ENCODE results near the gene CTU2. TPM values are rescaled to one million over a fixed set of nuclear protein-coding genes. Genes with fewer than 3 reads are reported as not detected.

CTU2 gene
- polyA plus RNA-seq, 1 donor from 2014 or later: 12.1 TPM

- no peaks in the 10 kb centered on the region for H3K27me3 Mint-ChIP-seq
- no peak overlapping the region for H3K4me3 Mint-ChIP-seq
- peaks cover 2% of the 10 kb centered on the region for H3K36me3 Mint-ChIP-seq
- H3K27ac Mint-ChIP-seq: no peak overlapping the region
- peaks cover 0 to 3% (median 0%) of the 10 kb centered on the region in 3 donors for H3K4me1 Mint-ChIP-seq
- H3K9me3 Mint-ChIP-seq: no peaks in the 10 kb centered on the region
These were observed 27.5 kb downstream of the CTU2 start for GRCh38 chr16:88733630-88734360.

DNA sequence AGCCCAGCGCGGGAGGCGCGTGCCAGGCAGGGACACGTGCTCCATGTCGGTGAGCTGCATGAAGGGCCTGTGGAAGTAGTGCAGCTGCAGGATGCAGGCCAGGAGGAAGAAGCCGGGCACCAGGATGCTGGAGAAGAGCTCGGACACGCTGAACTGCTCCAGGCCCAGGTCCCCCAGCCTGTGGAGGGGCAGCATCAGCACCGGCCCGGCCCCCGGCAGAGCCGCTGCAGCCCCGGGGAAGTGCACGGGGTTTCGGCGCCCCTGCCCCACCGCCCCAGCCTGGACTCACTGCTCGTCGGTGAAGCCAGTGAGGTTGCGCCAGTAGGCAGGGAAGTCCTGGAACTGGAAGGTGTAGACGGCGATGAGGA lies 28.0 kb downstream of the CTU2 start:
- peaks cover 2% of the 10 kb centered on the region for H3K36me3 Mint-ChIP-seq

DNA sequence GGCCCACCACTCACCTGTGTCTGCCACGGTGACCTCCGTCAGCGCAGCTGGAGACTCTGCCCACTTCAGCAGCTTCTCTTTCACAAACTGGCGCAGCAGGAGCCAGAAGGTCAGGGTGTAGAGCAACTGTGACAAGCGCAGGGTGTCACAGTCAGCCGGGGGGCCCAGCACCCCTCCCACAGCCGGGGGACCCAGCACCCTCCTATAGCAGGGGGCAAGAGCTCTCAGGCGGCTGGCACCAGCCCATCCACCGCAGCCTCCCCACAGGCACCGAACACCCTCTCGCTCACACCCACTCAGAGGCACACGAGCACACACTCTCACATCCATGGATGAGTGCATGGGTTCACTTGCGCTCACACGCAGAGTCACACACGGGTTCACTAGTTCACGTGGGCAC lies 28.8 kb downstream of the CTU2 start:
- no peaks in the 10 kb centered on the region for H3K9me3 Mint-ChIP-seq
- H3K4me3 Mint-ChIP-seq: no peak overlapping the region
- peaks cover 2% of the 10 kb centered on the region for H3K36me3 Mint-ChIP-seq
- H3K27ac Mint-ChIP-seq: peak overlapping the region in 1 of 3 donors; percentile 42
- peaks cover 0 to 3% (median 0%) of the 10 kb centered on the region in 3 donors for H3K4me1 Mint-ChIP-seq
- H3K27me3 Mint-ChIP-seq: no peaks in the 10 kb centered on the region

More for the DNA sequence above, 28.0 kb downstream of the CTU2 start:
- Mint-ChIP-seq H3K4me1 (peaks cover 0 to 3% (median 0%) of the 10 kb centered on the region in 3 donors), H3K27me3 (no peaks in the 10 kb centered on the region), H3K27ac (no peak overlapping the region), H3K4me3 (no peak overlapping the region), H3K9me3 (no peaks in the 10 kb centered on the region)

- Mint-ChIP-seq H3K4me1 (peaks cover 0 to 3% (median 0%) of the 10 kb centered on the region in 3 donors), H3K9me3 (no peaks in the 10 kb centered on the region), H3K27me3 (no peaks in the 10 kb centered on the region), H3K27ac (peak overlapping the region in 1 of 3 donors; percentile 42), H3K4me3 (no peak overlapping the region), H3K36me3 (peaks cover 2% of the 10 kb centered on the region)
These were observed 29.3 kb downstream of the CTU2 start for GRCh38 chr16:88735616-88736015.

- no peaks in the 10 kb centered on the region for H3K9me3 Mint-ChIP-seq
- H3K36me3 Mint-ChIP-seq: peaks cover 2% of the 10 kb centered on the region
- no peak overlapping the region for H3K4me3 Mint-ChIP-seq
- peaks cover 0 to 3% (median 0%) of the 10 kb centered on the region in 3 donors for H3K4me1 Mint-ChIP-seq
- H3K27me3 Mint-ChIP-seq: no peaks in the 10 kb centered on the region
- H3K27ac Mint-ChIP-seq: no peak overlapping the region
These were observed 29.8 kb downstream of the CTU2 start for GRCh38 chr16:88736088-88736487.

- H3K27ac Mint-ChIP-seq: no peak overlapping the region
- no peak overlapping the region for H3K4me3 Mint-ChIP-seq
- H3K4me1 Mint-ChIP-seq: peaks cover 0 to 2% (median 0%) of the 10 kb centered on the region in 3 donors
- H3K9me3 Mint-ChIP-seq: no peaks in the 10 kb centered on the region
- peaks cover 2% of the 10 kb centered on the region for H3K36me3 Mint-ChIP-seq
- H3K27me3 Mint-ChIP-seq: no peaks in the 10 kb centered on the region
These were observed 30.2 kb downstream of the CTU2 start for GRCh38 chr16:88736496-88736895.

DNA sequence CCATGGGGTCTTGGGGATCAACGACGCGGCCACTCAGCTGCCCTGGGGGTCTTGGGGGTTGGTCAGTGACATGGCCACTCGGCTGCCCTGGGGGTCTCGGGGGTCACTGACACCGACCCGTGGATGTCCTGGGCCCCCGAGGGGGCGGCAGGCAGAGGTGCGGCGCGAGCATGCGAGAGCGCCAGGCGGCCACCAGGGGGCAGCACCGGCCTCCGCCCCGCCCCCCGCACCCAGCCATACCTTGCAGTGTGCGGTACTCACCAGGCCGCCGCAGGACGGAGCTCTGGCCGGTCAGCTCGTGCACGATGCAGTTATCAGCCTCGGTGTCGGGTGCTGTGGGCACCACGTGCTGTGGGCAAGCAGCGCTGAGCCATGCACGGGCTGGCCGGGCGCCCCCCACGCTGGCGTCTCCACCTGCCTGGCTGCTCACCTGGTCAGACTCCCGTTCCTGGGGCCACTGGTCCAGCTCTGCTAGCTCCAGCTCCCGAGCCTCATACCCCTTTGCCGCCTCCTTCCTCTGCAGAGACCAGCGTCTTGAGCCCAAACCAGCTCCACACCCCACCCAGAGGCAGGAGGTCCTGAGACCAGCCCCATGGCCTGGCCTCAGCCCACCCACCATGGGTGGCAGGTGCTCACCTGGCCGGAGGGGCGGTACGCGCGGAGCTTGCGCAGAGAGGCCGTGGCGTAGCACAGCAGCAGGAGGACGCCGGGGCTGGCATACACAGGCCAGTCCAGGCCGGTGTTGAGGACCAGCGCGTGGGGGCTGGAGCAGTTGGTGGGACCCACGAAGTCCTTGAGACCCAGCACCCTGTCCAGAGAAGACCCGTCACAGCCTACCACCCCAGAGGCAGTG lies 31.2 kb downstream of the CTU2 start:
- H3K4me1 Mint-ChIP-seq: peaks cover 0 to 2% (median 0%) of the 10 kb centered on the region in 3 donors
- peaks cover 2% of the 10 kb centered on the region for H3K36me3 Mint-ChIP-seq
- no peaks in the 10 kb centered on the region for H3K9me3 Mint-ChIP-seq
- peak overlapping the region in 1 of 4 donors; percentile 17 for H3K4me3 Mint-ChIP-seq
- H3K27me3 Mint-ChIP-seq: no peaks in the 10 kb centered on the region
- peak overlapping the region in 1 of 3 donors; percentile 78 for H3K27ac Mint-ChIP-seq

- Mint-ChIP-seq H3K27me3 (no peaks in the 10 kb centered on the region), H3K4me1 (peaks cover 0 to 2% (median 0%) of the 10 kb centered on the region in 3 donors), H3K36me3 (peaks cover 2% of the 10 kb centered on the region), H3K27ac (peak overlapping the region in 1 of 3 donors; percentile 56), H3K4me3 (no peak overlapping the region), H3K9me3 (no peaks in the 10 kb centered on the region)
These were observed 32.1 kb downstream of the CTU2 start for GRCh38 chr16:88738151-88739084.

GRCh38 chr16:88739139-88739976 lies 33.1 kb downstream of the CTU2 start:
- Mint-ChIP-seq H3K27ac (peak overlapping the region in 1 of 3 donors; percentile 56), H3K4me1 (peaks cover 0 to 5% (median 2%) of the 10 kb centered on the region in 3 donors), H3K27me3 (no peaks in the 10 kb centered on the region), H3K36me3 (peaks cover 2% of the 10 kb centered on the region), H3K9me3 (no peaks in the 10 kb centered on the region), H3K4me3 (no peak overlapping the region)

DNA sequence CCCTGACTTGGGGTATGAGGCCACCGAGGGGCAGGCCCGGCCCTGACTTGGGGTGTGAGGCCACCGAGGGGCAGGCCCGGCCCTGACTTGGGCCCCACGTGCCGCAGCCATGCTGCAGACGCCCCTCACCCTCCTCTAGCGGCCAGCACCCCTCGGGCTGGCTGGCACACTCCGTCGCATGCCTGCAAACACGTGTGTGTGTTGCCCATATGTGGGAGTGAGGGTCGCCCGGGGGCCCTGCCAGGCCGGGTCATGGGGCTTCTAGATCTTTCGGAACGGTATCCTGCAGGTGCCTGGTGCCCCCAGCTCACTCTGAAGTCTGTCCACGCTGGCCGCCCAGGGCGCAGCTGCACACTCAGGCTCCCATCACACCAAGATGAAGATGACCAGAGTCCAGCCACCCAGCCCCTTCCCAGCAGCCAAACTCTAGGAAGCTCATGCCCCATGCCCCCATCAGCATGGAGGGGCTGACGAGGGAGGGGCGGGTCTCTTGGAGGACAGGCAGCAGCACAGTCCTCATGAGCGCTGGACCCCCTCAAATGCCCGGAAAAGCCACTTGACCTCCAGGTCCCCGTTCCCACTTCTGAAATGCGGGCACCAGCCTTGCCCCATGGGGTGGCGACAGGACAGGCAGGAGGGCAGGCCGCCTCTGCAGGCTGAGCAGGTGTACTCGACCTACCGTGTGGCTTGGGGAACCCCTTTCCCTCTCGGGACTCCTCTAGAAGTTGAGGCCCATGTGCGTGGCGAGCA lies 33.8 kb downstream of the CTU2 start:
- Mint-ChIP-seq H3K27me3 (no peaks in the 10 kb centered on the region), H3K36me3 (peaks cover 2% of the 10 kb centered on the region), H3K4me3 (no peak overlapping the region), H3K4me1 (peaks cover 0 to 7% (median 6%) of the 10 kb centered on the region in 3 donors), H3K27ac (no peak overlapping the region), H3K9me3 (no peaks in the 10 kb centered on the region)

DNA sequence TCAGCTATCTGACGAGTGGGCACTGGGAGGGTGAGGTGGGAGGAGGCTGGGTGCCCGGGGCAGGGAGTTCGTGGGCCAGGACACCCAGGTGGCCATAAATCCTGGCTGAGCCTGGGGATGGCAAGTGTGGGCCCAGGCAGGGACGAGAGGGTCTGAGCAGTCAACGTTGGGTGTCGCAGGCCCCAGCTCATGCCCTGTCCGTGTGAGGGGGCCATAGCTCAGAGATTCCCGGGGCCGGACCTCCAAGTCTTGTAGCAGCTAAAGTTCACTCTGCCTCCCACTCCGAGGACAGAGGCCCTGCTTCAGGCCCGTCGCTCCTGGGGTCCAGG lies 34.4 kb downstream of the CTU2 start:
- Mint-ChIP-seq H3K4me3 (no peak overlapping the region), H3K27ac (no peak overlapping the region), H3K4me1 (peaks cover 0 to 7% (median 6%) of the 10 kb centered on the region in 3 donors), H3K9me3 (no peaks in the 10 kb centered on the region), H3K36me3 (no peaks in the 10 kb centered on the region), H3K27me3 (no peaks in the 10 kb centered on the region)

GRCh38 chr16:88741368-88741767 lies 35.1 kb downstream of the CTU2 start:
- Mint-ChIP-seq H3K9me3 (no peaks in the 10 kb centered on the region), H3K36me3 (no peaks in the 10 kb centered on the region), H3K27me3 (no peaks in the 10 kb centered on the region), H3K4me1 (peaks cover 7 to 13% (median 11%) of the 10 kb centered on the region in 3 donors), H3K27ac (no peak overlapping the region), H3K4me3 (no peak overlapping the region)

- H3K4me1 Mint-ChIP-seq: peaks cover 14 to 18% (median 15%) of the 10 kb centered on the region in 3 donors
- no peak overlapping the region for H3K4me3 Mint-ChIP-seq
- H3K27me3 Mint-ChIP-seq: no peaks in the 10 kb centered on the region
- H3K36me3 Mint-ChIP-seq: peaks cover 2% of the 10 kb centered on the region
- peak overlapping the region in 1 of 3 donors; percentile 21 for H3K27ac Mint-ChIP-seq
- no peaks in the 10 kb centered on the region for H3K9me3 Mint-ChIP-seq
These were observed 36.7 kb downstream of the CTU2 start for GRCh38 chr16:88742896-88743605.
